OCI-LY7 (cell line): ENCODE measurements around the gene NTSR1. TPM values are rescaled to one million over a fixed set of nuclear protein-coding genes. Genes with fewer than 3 reads are reported as not detected.

Experiments
- BruUV-seq: library from RNA; stranded (reverse); fragments of 400-500 nt; replicated peaks from 2 replicates; lab custom pipeline; 2021; lab: Mats Ljungman, UMichigan
- CTCF ChIA-PET: fragments of 300-600 bp; sonication (Branson Sonifier 250); formaldehyde crosslinking; loops from one replicate; lab custom pipeline; 2022; ENCODE audit warnings: antibody characterized with exemption; ENCODE audit not compliant: unreplicated experiment; lab: Charles Lee
- POLR2A ChIA-PET: fragments of 300-600 bp; sonication (Branson Sonifier 250); formaldehyde crosslinking; loops from one replicate; lab custom pipeline; 2022; ENCODE audit warnings: antibody characterized with exemption; lab: Charles Lee
- DNase-seq: peaks from one replicate; pipeline ENCODE4 v3.0.0-alpha.2; 2015; ENCODE audit warnings: low spot score
- H2AFZ ChIP-seq: fragments of 200-600 bp; sonication (generic), shearing (Covaris generic); 2 replicates; pipeline ENCODE4 v1.6.1; 2014; ENCODE audit warnings: mild to moderate bottlenecking, antibody characterized with exemption, low read length, moderate library complexity
- H3K27ac ChIP-seq: fragments of 200-600 bp; sonication (generic); 2 replicates; pipeline ENCODE4 v1.5.1; 2014; ENCODE audit warnings: mixed run types, low read depth, mild to moderate bottlenecking, moderate library complexity, low read length, inconsistent platforms; ENCODE audit not compliant: poor library complexity, severe bottlenecking
- H3K36me3 ChIP-seq: fragments of 200-600 bp; sonication (generic); 2 replicates; pipeline ENCODE4 v1.6.1; 2014; ENCODE audit warnings: mild to moderate bottlenecking, antibody characterized with exemption, low read length, moderate library complexity, mixed read lengths; ENCODE audit not compliant: insufficient read depth
- H3K4me1 ChIP-seq: fragments of 200-600 bp; sonication (generic); 2 replicates; pipeline ENCODE4 v1.5.1; 2014; ENCODE audit warnings: mild to moderate bottlenecking, low read length; ENCODE audit not compliant: insufficient read depth, poor library complexity, severe bottlenecking
- H3K4me2 ChIP-seq: fragments of 200-600 bp; sonication (generic); 2 replicates; pipeline ENCODE4 v1.6.1; 2014; ENCODE audit warnings: mild to moderate bottlenecking, low read length
- H3K4me3 ChIP-seq: fragments of 200-600 bp; sonication (generic); 2 replicates; pipeline ENCODE4 v1.5.1; 2014; ENCODE audit warnings: mild to moderate bottlenecking, low read depth, low read length; ENCODE audit not compliant: poor library complexity, severe bottlenecking
- H3K79me2 ChIP-seq: fragments of 200-600 bp; sonication (generic); 2 replicates; pipeline ENCODE4 v1.6.1; 2016; ENCODE audit warnings: low read depth, mild to moderate bottlenecking, low read length, moderate library complexity, mixed read lengths; ENCODE audit not compliant: insufficient read depth
- H3K9me2 ChIP-seq: fragments of 200-600 bp; sonication (generic); 2 replicates; pipeline ENCODE4 v1.6.1; 2016; ENCODE audit warnings: mild to moderate bottlenecking, low read length, mixed read lengths; ENCODE audit not compliant: insufficient read depth
- H3K9me3 ChIP-seq: fragments of 200-600 bp; sonication (generic); 2 replicates; pipeline ENCODE4 v1.6.1; 2014; ENCODE audit warnings: mild to moderate bottlenecking, mixed run types, low read length, mixed read lengths
- H4K20me1 ChIP-seq: fragments of 200-600 bp; sonication (generic); 2 replicates; pipeline ENCODE4 v1.6.1; 2014; ENCODE audit warnings: mild to moderate bottlenecking, antibody characterized with exemption, low read length, moderate library complexity, mixed read lengths; ENCODE audit not compliant: insufficient read depth
- EZH2phosphoT487 ChIP-seq: fragments of 200-600 bp; sonication (generic); IDR thresholded peaks from 2 replicates; pipeline ENCODE4 v1.6.1; 2018; ENCODE audit warnings: low read depth, borderline replicate concordance, mild to moderate bottlenecking, mixed run types, antibody characterized with exemption, low read length, moderate library complexity, mixed read lengths
- intact Hi-C: fragments of 100-400 bp; cut with micrococcal nuclease; formaldehyde crosslinking; loops from one replicate; pipeline ENCODE4 v1.10.0; 2022; ENCODE audit not compliant: unreplicated experiment
- total RNA-seq, 2 experiments: library from RNA; depleted of rRNA in 1 of 2; stranded (reverse); fragments of >200 nt in 1 of 2; shearing (Covaris generic) in 1 of 2; gene quantifications; 2 replicates each; pipeline ENCODE4 v1.2.3, GENCODE V29; 2014 to 2022
- TF ChIP-seq, protein P1 (sequence below): fragments of 200-600 bp; sonication (generic); conservative IDR thresholded peaks from 2 replicates; pipeline ENCODE4 v1.5.1; 2014; ENCODE audit warnings: mild to moderate bottlenecking, antibody characterized with exemption, low read length, moderate library complexity, mixed read lengths

Gene NTSR1
- total RNA-seq, 2 experiments from 2014 or later: not detected

- no peak for DNase-seq
- Histone ChIP-seq H3K4me2 (no peak overlapping the region), H3K36me3 (no peaks in the 10 kb centered on the region), H3K79me2 (no peaks in the 10 kb centered on the region), H3K4me1 (no peaks in the 10 kb centered on the region), H3K4me3 (no peak overlapping the region), H3K9me2 (no peaks in the 10 kb centered on the region), H2AFZ (no peak overlapping the region), H3K27ac (no peak overlapping the region), H3K9me3 (peaks cover 6% of the 10 kb centered on the region; the same call in 1 of the 2 replicates), H4K20me1 (no peaks in the 10 kb centered on the region)
- intact Hi-C loops: no loop called here
- no TSS peak for BruUV-seq
- no peak for TF ChIP-seq EZH2phosphoT487
- TF ChIP-seq, protein P1, sequence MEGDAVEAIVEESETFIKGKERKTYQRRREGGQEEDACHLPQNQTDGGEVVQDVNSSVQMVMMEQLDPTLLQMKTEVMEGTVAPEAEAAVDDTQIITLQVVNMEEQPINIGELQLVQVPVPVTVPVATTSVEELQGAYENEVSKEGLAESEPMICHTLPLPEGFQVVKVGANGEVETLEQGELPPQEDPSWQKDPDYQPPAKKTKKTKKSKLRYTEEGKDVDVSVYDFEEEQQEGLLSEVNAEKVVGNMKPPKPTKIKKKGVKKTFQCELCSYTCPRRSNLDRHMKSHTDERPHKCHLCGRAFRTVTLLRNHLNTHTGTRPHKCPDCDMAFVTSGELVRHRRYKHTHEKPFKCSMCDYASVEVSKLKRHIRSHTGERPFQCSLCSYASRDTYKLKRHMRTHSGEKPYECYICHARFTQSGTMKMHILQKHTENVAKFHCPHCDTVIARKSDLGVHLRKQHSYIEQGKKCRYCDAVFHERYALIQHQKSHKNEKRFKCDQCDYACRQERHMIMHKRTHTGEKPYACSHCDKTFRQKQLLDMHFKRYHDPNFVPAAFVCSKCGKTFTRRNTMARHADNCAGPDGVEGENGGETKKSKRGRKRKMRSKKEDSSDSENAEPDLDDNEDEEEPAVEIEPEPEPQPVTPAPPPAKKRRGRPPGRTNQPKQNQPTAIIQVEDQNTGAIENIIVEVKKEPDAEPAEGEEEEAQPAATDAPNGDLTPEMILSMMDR: no peak
- CTCF ChIA-PET: no interaction called here
- POLR2A ChIA-PET: no interaction called here
These were observed 17.1 kb downstream of the NTSR1 start for GRCh38 chr20:62725596-62726268.

GRCh38 chr20:62726276-62726675 lies 17.6 kb downstream of the NTSR1 start:
- ChIA-PET POLR2A (no interaction called here), CTCF (no interaction called here)
- Histone ChIP-seq H3K79me2 (no peaks in the 10 kb centered on the region), H3K36me3 (no peaks in the 10 kb centered on the region), H3K9me2 (no peaks in the 10 kb centered on the region), H3K9me3 (0 out of 2 replicates have a peak, but pooled peaks cover under 1% of the 10 kb centered on the region), H4K20me1 (no peaks in the 10 kb centered on the region), H2AFZ (no peak overlapping the region), H3K4me1 (no peaks in the 10 kb centered on the region), H3K27ac (no peak overlapping the region), H3K4me2 (no peak overlapping the region), H3K4me3 (no peak overlapping the region)
- DNase-seq: no peak
- TF ChIP-seq EZH2phosphoT487: no peak
- TF ChIP-seq, protein P1: no peak
- BruUV-seq: no TSS peak
- intact Hi-C loops: no loop called here

- no peak overlapping the region for H3K4me2 ChIP-seq
- H3K27ac ChIP-seq: no peak overlapping the region
- BruUV-seq: no TSS peak
- H3K9me2 ChIP-seq: no peaks in the 10 kb centered on the region
- no peak overlapping the region for H3K4me3 ChIP-seq
- CTCF ChIA-PET: no interaction called here
- POLR2A ChIA-PET: no interaction called here
- TF ChIP-seq EZH2phosphoT487: no peak
- TF ChIP-seq, protein P1: no peak
- H3K9me3 ChIP-seq: no peaks in the 10 kb centered on the region
- DNase-seq: no peak
- no peak overlapping the region for H2AFZ ChIP-seq
- H4K20me1 ChIP-seq: no peaks in the 10 kb centered on the region
- no peaks in the 10 kb centered on the region for H3K79me2 ChIP-seq
- intact Hi-C loops: no loop called here
- H3K36me3 ChIP-seq: no peaks in the 10 kb centered on the region
- no peaks in the 10 kb centered on the region for H3K4me1 ChIP-seq
These were observed 18.3 kb downstream of the NTSR1 start for GRCh38 chr20:62726716-62727583.
